HCT116 (cell line): ENCODE measurements around the gene INMT. TPM values are rescaled to one million over a fixed set of nuclear protein-coding genes. Genes with fewer than 3 reads are reported as not detected.

ENCODE experiments used
- ATAC-seq: fragments of 200-7000 bp; cut with Tn5 transposase; 2 replicates; pipeline ENCODE4 v1.9.1; 2020; ENCODE audit warnings: mild to moderate bottlenecking, moderate library complexity
- BruUV-seq: library from RNA; stranded (reverse); fragments of 400-500 nt; replicated peaks from 2 replicates; lab custom pipeline; 2021; lab: Mats Ljungman, UMichigan
- CTCF ChIA-PET: fragments of 300-600 bp; sonication (Branson Sonifier 250); formaldehyde crosslinking; loops from one replicate; lab custom pipeline; 2021; ENCODE audit warnings: antibody characterized with exemption; lab: Charles Lee
- POLR2A ChIA-PET: fragments of 300-600, 350-600 bp; sonication (Branson Sonifier 250); formaldehyde crosslinking; loops from one replicate; lab custom pipeline; 2021; ENCODE audit warnings: antibody characterized with exemption; lab: Charles Lee
- RAD21 ChIA-PET, 2 experiments: fragments of 300-600 bp; sonication (Branson Sonifier 250); formaldehyde crosslinking; loops; one replicate each; lab custom pipeline; 2023; ENCODE audit warnings: low total read pairs in 2 of 2; ENCODE audit not compliant: uncharacterized antibody in 2 of 2, unreplicated experiment in 2 of 2, low non-redundant PET in 1 of 2; lab: Charles Lee
- DNase-seq: peaks from one replicate; pipeline ENCODE4 v3.0.0-alpha.2; 2010; ENCODE audit warnings: low read depth, low spot score
- H2AFZ ChIP-seq: fragments of 200-600 bp; shearing (Covaris generic), sonication (generic); 2 replicates; pipeline ENCODE4 v1.6.1; 2017; ENCODE audit warnings: low read depth, mixed run types, mixed read lengths, antibody characterized with exemption, low read length; ENCODE audit not compliant: poor library complexity, severe bottlenecking
- H3K27ac ChIP-seq: 2 replicates; pipeline ENCODE4 v1.5.1; 2012; ENCODE audit warnings: low read depth, low read length
- H3K27me3 ChIP-seq: fragments of 200-600 bp; sonication (generic); 2 replicates; pipeline ENCODE4 v1.6.1; 2016; ENCODE audit warnings: mixed run types, low read length, mixed read lengths; ENCODE audit not compliant: insufficient read depth
- H3K36me3 ChIP-seq, 2 experiments: fragments of 200-500 bp in 1 of 2; fragments of 200-600 bp in 1 of 2; sonication (Bioruptor generic) in 1 of 2; sonication (generic) in 1 of 2; 2 replicates each; pipeline versions ENCODE4 v1.5.1 to v1.6.1; 2014 to 2016; ENCODE audit warnings: low read length in 2 of 2, inconsistent platforms in 1 of 2, mixed read lengths in 1 of 2, mixed run types in 1 of 2; ENCODE audit not compliant: insufficient read depth in 2 of 2, control insufficient read depth in 1 of 2
- H3K4me1 ChIP-seq, 2 experiments: fragments of 200-600 bp in 1 of 2; sonication (generic) in 1 of 2; 2 replicates each; pipeline versions ENCODE4 v1.5.1 to v1.6.1; 2012 to 2017; ENCODE audit warnings: low read length in 2 of 2, inconsistent platforms in 1 of 2, mild to moderate bottlenecking in 1 of 2, mixed read lengths in 1 of 2, mixed run types in 1 of 2, moderate library complexity in 1 of 2; ENCODE audit not compliant: insufficient read depth in 2 of 2, control insufficient read depth in 1 of 2
- H3K4me2 ChIP-seq: fragments of 200-600 bp; sonication (generic); 2 replicates; pipeline ENCODE4 v1.6.1; 2017; ENCODE audit warnings: mixed run types, low read length, mixed read lengths
- H3K4me3 ChIP-seq, 2 experiments: fragments of 200-600 bp in 1 of 2; sonication (generic) in 1 of 2; replicated peaks in 1 of 2; 2 replicates each; pipeline ENCODE4 v1.5.1; 2011 to 2016; ENCODE audit warnings: low read length in 2 of 2, control low read depth in 1 of 2, low read depth in 1 of 2, mild to moderate bottlenecking in 1 of 2, mixed read lengths in 1 of 2, mixed run types in 1 of 2
- H3K79me2 ChIP-seq: fragments of 200-600 bp; sonication (generic); 2 replicates; pipeline ENCODE4 v1.6.1; 2017; ENCODE audit warnings: mild to moderate bottlenecking, mixed run types, low read length, moderate library complexity, mixed read lengths; ENCODE audit not compliant: insufficient read depth
- H3K9ac ChIP-seq: fragments of 200-600 bp; sonication (generic); 2 replicates; pipeline ENCODE4 v1.6.1; 2016; ENCODE audit warnings: low read length, mixed read lengths
- H3K9me2 ChIP-seq: fragments of 200-600 bp; sonication (generic), shearing (Covaris generic); 2 replicates; pipeline ENCODE4 v1.6.1; 2017; ENCODE audit warnings: mixed run types, mild to moderate bottlenecking, moderate library complexity; ENCODE audit not compliant: insufficient read depth
- H3K9me3 ChIP-seq, 2 experiments: fragments of 200-500 bp in 1 of 2; fragments of 200-600 bp in 1 of 2; sonication (Bioruptor generic) in 1 of 2; sonication (generic) in 1 of 2; 2 replicates each; pipeline ENCODE4 v1.6.1; 2014 to 2017; ENCODE audit warnings: low read length in 2 of 2, mixed read lengths in 2 of 2, inconsistent platforms in 1 of 2, low read depth in 1 of 2, mild to moderate bottlenecking in 1 of 2, mixed run types in 1 of 2, moderate library complexity in 1 of 2; ENCODE audit not compliant: control insufficient read depth in 1 of 2, insufficient read depth in 1 of 2
- H4K20me1 ChIP-seq: fragments of 200-600 bp; sonication (generic), shearing (Covaris generic); 2 replicates; pipeline ENCODE4 v1.6.1; 2017; ENCODE audit warnings: mixed run types, mild to moderate bottlenecking, moderate library complexity; ENCODE audit not compliant: insufficient read depth
- CBX3 ChIP-seq: IDR thresholded peaks from 2 replicates; pipeline ENCODE4 v1.6.1; 2012; ENCODE audit warnings: low read depth
- CEBPB ChIP-seq: IDR thresholded peaks from 2 replicates; pipeline ENCODE4 v1.6.1; 2012; ENCODE audit warnings: low read depth
- EGR1 ChIP-seq: IDR thresholded peaks from 2 replicates; pipeline ENCODE4 v1.6.1; 2012; ENCODE audit warnings: low read depth
- ELF1 ChIP-seq: IDR thresholded peaks from 2 replicates; pipeline ENCODE4 v1.6.1; 2012; ENCODE audit warnings: low read depth, borderline replicate concordance
- EZH2 ChIP-seq: fragments of 200-600 bp; sonication (generic); IDR thresholded peaks from 2 replicates; pipeline ENCODE4 v1.6.1; 2017; ENCODE audit warnings: antibody characterized with exemption, mixed run types
- EZH2phosphoT487 ChIP-seq: fragments of 200-600 bp; IDR thresholded peaks from 2 replicates; pipeline ENCODE4 v1.6.1; 2018; ENCODE audit warnings: antibody characterized with exemption, borderline replicate concordance
- FOSL1 ChIP-seq: IDR thresholded peaks from 2 replicates; pipeline ENCODE4 v1.6.1; 2012; ENCODE audit warnings: low read depth
- POLR2A ChIP-seq: IDR thresholded peaks from 2 replicates; pipeline ENCODE4 v1.7.0; 2011; ENCODE audit warnings: borderline replicate concordance; ENCODE audit not compliant: insufficient read depth, insufficient read length; ENCODE audit errors: extremely low read depth
- YY1 ChIP-seq: IDR thresholded peaks from 2 replicates; pipeline ENCODE4 v1.6.1; 2011; ENCODE audit warnings: low read length, low read depth, moderate library complexity, mild to moderate bottlenecking; ENCODE audit not compliant: insufficient replicate concordance; ENCODE audit errors: extremely low read depth
- ZFX ChIP-seq: fragments of 450-650 bp; IDR thresholded peaks from 2 replicates; pipeline ENCODE4 v1.6.1; 2017
- ZNF274 ChIP-seq: fragments of 200-500 bp; sonication (Bioruptor generic); IDR thresholded peaks from 2 replicates; pipeline ENCODE4 v1.6.1; 2014; ENCODE audit warnings: mild to moderate bottlenecking, low read depth, low read length, inconsistent platforms
- intact Hi-C: fragments of 100-400 bp; cut with micrococcal nuclease; formaldehyde crosslinking; loops from 2 replicates; pipeline ENCODE4 v1.10.0; 2022
- total RNA-seq: library from RNA; stranded (reverse); gene quantifications from one replicate; pipeline ENCODE4 v1.2.1, GENCODE V29; 2021; ENCODE audit not compliant: unreplicated experiment
- TF ChIP-seq, protein P1 (sequence below): IDR thresholded peaks from 2 replicates; pipeline ENCODE4 v1.6.1; 2012; ENCODE audit warnings: low read depth
- TF ChIP-seq, protein P2 (sequence below): IDR thresholded peaks from 2 replicates; pipeline ENCODE4 v1.6.1; 2012
- TF ChIP-seq, protein P3 (sequence below), 3 experiments: fragments of 200-600 bp in 1 of 3; sonication (generic) in 1 of 3; IDR thresholded peaks in 2 of 3; conservative IDR thresholded peaks in 1 of 3; 2 replicates each; pipeline ENCODE4 v1.5.1; 2012 to 2017; ENCODE audit warnings: low read depth in 2 of 3, low read length in 2 of 3, antibody characterized with exemption in 1 of 3, borderline replicate concordance in 1 of 3, control low read depth in 1 of 3, mild to moderate bottlenecking in 1 of 3, mixed read lengths in 1 of 3, mixed run types in 1 of 3, moderate library complexity in 1 of 3; ENCODE audit not compliant: insufficient read depth in 1 of 3

Gene INMT
- total RNA-seq, 1 experiment from 2014 or later: 0.32 TPM

DNA sequence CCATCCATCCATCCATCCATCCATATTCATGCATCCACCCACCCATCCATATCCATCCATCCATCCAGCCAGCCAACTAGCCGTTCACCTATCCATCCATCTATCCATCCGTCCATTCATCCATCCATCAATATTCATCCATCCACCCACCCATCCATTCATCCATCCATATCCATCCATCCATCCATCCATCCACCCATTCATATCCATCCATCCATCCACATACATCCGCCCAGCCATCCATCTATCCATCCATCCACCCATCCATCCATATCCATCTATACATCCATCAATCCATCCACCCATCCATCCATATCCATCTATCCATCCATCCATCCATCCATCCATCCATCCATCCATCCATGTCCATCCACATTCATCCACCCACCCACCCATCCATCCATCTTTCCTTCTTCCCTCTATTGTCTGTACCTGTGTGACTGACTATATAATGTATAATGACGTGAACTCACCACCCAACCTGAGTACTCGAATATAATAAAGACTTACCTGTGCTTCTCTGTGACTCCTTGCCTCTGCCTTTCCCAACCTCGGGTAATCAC lies 2.5 kb downstream of the INMT start (continued):
- TF ChIP-seq, protein P1, sequence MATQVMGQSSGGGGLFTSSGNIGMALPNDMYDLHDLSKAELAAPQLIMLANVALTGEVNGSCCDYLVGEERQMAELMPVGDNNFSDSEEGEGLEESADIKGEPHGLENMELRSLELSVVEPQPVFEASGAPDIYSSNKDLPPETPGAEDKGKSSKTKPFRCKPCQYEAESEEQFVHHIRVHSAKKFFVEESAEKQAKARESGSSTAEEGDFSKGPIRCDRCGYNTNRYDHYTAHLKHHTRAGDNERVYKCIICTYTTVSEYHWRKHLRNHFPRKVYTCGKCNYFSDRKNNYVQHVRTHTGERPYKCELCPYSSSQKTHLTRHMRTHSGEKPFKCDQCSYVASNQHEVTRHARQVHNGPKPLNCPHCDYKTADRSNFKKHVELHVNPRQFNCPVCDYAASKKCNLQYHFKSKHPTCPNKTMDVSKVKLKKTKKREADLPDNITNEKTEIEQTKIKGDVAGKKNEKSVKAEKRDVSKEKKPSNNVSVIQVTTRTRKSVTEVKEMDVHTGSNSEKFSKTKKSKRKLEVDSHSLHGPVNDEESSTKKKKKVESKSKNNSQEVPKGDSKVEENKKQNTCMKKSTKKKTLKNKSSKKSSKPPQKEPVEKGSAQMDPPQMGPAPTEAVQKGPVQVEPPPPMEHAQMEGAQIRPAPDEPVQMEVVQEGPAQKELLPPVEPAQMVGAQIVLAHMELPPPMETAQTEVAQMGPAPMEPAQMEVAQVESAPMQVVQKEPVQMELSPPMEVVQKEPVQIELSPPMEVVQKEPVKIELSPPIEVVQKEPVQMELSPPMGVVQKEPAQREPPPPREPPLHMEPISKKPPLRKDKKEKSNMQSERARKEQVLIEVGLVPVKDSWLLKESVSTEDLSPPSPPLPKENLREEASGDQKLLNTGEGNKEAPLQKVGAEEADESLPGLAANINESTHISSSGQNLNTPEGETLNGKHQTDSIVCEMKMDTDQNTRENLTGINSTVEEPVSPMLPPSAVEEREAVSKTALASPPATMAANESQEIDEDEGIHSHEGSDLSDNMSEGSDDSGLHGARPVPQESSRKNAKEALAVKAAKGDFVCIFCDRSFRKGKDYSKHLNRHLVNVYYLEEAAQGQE: no peak
- TF ChIP-seq FOSL1 (no peak), ZNF274 (no peak), EGR1 (no peak), ZFX (no peak), CEBPB (no peak)

DNA sequence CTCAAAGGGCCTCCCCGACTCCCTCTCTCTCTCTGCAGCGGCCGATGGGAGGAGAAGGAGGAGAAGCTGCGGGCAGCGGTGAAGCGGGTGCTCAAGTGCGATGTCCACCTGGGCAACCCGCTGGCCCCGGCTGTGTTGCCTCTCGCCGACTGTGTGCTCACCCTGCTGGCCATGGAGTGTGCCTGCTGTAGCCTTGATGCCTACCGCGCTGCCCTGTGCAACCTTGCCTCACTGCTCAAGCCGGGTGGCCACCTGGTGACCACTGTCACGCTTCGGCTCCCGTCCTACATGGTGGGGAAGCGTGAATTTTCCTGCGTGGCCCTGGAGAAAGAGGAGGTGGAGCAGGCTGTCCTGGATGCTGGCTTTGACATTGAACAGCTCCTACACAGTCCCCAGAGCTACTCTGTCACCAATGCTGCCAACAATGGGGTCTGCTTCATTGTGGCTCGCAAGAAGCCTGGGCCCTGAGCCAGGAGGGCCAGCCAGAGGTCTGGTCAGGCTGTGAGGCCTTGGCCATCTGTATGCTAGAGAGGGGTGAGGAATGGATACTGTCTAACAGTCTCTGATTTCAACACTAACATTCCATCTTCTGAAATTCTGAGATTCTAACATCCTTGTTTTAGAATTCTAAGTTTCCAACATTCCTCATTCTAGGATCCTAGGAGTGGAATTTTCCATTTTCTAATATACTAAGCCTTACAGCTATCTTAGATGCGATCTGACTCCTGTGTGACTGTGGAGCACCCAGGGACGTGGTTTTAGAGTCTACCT lies 3.6 kb downstream of the INMT start:
- Histone ChIP-seq H3K9me2 (no peaks in the 10 kb centered on the region), H2AFZ (no peak overlapping the region), H4K20me1 (no peaks in the 10 kb centered on the region), H3K4me2 (no peak overlapping the region), H3K36me3 (no peaks in the 10 kb centered on the region), H3K79me2 (no peaks in the 10 kb centered on the region), H3K4me1 (no peaks in the 10 kb centered on the region), H3K9me3 (no peaks in the 10 kb centered on the region), H3K27ac (no peak overlapping the region), H3K9ac (no peak overlapping the region), H3K4me3 (no peak overlapping the region), H3K27me3 (no peaks in the 10 kb centered on the region)
- no TSS peak for BruUV-seq
- intact Hi-C loops: no loop called here
- ATAC-seq (peak; percentile 58), DNase-seq (no peak)
- ChIA-PET CTCF (no interaction called here), RAD21 (interaction anchor here in 1 of 2 experiments (0.6 kb wide), 1 partner anchor 228 kb away, joined by 4 read pairs; no protein-coding TSS in a partner anchor), POLR2A (no interaction called here)
- TF ChIP-seq, protein P2, sequence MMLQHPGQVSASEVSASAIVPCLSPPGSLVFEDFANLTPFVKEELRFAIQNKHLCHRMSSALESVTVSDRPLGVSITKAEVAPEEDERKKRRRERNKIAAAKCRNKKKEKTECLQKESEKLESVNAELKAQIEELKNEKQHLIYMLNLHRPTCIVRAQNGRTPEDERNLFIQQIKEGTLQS: no peak
- TF ChIP-seq EZH2: no peak
- TF ChIP-seq CBX3: no peak
- TF ChIP-seq, protein P3, sequence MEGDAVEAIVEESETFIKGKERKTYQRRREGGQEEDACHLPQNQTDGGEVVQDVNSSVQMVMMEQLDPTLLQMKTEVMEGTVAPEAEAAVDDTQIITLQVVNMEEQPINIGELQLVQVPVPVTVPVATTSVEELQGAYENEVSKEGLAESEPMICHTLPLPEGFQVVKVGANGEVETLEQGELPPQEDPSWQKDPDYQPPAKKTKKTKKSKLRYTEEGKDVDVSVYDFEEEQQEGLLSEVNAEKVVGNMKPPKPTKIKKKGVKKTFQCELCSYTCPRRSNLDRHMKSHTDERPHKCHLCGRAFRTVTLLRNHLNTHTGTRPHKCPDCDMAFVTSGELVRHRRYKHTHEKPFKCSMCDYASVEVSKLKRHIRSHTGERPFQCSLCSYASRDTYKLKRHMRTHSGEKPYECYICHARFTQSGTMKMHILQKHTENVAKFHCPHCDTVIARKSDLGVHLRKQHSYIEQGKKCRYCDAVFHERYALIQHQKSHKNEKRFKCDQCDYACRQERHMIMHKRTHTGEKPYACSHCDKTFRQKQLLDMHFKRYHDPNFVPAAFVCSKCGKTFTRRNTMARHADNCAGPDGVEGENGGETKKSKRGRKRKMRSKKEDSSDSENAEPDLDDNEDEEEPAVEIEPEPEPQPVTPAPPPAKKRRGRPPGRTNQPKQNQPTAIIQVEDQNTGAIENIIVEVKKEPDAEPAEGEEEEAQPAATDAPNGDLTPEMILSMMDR (IDR thresholded peaks at IDR 0.05 in 2 of 3, conservative IDR thresholded peaks at IDR 0.05 in 1 of 3; ENCODE audit: borderline replicate concordance in 1 of 3, insufficient read depth in 1 of 3, low read depth in 2 of 3, low read length in 2 of 3): no peak
- TF ChIP-seq, protein P1: no peak
- no peak for TF ChIP-seq POLR2A
- no peak for TF ChIP-seq YY1
- TF ChIP-seq EGR1: no peak
- no peak for TF ChIP-seq CEBPB
- no peak for TF ChIP-seq EZH2phosphoT487
- TF ChIP-seq ELF1: no peak
- no peak for TF ChIP-seq FOSL1
